A549 treated with Mapracorat at 1 μM for 4 hours (cell line): Measurements from ENCODE around the gene DYNC1I2. TPM values are rescaled to one million over a fixed set of nuclear protein-coding genes. Genes with fewer than 3 reads are reported as not detected.

Experiments
- total RNA-seq: library from RNA; stranded (reverse); fragments of 200-300 nt; extraction: Qiagen RNA extraction; gene quantifications from 5 replicates; pipeline ENCODE4 v1.2.3, GENCODE V29; 2022

DYNC1I2 gene
- total RNA-seq, result 64.3 to 76.7 TPM (median 70.8 TPM) in 5 replicates

DNA sequence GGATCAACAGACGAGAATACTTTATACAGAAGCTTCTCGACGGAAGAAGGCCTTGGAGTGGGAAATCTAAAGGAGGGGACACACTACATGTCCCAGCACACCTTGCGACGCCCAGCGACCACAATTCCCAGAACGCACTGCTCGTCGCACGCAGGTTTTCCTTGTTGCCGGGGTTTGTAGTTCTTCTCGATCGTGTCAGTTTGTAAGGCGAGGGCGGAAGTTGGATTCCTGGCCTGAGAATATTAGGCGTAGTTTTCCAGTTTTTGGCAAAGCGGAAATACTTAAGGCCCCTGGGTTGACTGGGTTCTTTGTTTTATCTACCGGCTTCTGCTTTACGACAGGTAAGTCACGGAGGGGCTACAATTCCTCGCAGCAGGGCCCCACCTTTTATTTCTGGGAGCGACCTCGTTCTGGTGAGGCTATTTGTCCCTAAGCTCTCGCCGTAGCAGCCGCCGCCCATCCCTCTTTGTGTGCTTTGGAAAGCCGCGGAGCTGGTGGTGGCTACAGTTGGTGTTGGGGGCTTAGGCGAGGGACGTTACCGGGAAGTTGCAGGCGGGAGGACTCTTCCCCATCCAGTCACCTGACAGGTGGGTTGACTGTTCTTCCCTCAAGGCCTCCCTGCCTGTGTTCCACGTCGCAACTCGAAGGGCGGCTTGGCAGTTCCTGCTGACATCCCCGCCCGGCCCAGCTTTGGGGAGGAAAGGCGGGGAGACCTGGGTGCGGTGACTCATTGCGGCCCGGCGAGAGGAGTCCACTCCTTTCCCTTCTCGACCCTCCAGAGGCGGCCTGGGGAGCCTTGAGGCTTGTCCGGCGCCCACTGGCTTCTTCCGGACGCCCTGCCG is at the start of gene DYNC1I2:
TSS of gene DYNC1I2 (plus strand) at position 183 of the 842 bp plus-strand sequence. CDS start 2,687 bp downstream, outside the sequence.

Other genes with a start within 250 kb of the DYNC1I2 start
- gene CYBRD1, start 165.0 kb upstream of the DYNC1I2 start, total RNA-seq, result 25.8 to 34.2 TPM (median 31.4 TPM) in 5 replicates
- gene SLC25A12, start 206.8 kb downstream of the DYNC1I2 start, total RNA-seq, result 13.5 to 15.7 TPM (median 14.0 TPM) in 5 replicates
- 65.3 to 86.0 TPM (median 67.7 TPM) in 5 replicates for gene HAT1, start 235.0 kb downstream of the DYNC1I2 start, total RNA-seq